NCI-H1417 (cell line): ENCODE results near the gene MED25.
A peak's percentile ranks its signal among the peaks of the same experiment; 100 is the strongest.

ENCODE experiments used
- DNase-seq, 3 experiments: peaks; one replicate each; lab custom pipeline; 2025; lab: John Stamatoyannopoulos, UW

The MED25 gene

DNA sequence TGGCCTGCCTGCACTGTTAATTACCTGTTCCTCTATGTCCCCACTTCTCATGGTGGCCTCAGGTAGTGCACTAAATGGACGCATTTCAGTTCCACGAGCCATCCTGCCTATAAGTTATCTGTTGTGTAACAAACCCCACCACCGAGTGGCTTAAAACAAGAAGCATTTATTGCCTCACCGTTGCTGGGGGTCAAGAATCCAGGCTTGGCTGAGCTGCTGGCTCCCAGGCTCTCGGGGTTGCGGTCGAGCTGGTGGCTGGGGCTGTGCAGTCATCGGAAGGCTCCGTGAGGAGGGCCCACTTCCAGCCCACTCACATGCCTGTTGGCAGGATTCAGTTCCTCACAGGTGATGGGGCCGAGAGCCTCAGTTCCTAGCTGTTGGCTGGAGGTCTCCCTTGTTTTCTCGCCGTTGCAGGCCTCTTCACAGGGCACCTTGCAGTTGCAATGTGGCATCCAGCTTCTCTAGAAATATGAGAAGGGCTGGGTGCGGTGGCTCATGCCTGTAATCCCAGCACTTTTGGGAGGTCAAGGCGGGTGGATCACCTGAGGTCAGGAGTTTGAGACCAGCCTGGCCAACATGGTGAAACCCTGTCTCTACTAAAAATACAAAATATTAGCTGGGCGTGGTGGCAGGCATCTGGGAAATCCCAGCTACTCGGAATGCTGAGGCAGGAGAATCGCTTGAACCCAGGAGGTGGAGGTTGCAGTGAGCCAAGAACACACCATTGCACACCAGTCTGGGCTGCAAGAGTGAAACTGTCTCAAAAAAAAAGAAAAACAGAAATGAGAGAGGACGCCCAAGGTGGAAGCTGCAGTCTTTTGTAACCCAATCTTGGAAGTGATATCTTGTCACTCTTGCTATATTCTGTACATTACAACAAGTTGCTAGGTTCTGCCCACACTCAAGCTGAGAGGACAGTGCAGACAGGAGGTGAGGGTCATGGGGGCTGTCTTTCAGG, 26.3 kb downstream of the MED25 start:
- no peak for DNase-seq

- no peak for DNase-seq
Measured at GRCh38 chr19:49845414-49845813, 27.3 kb downstream of the MED25 start.

GRCh38 chr19:49846408-49846807, 28.3 kb downstream of the MED25 start:
- DNase-seq, result no peak

GRCh38 chr19:49847731-49848696, 29.9 kb downstream of the MED25 start:
- peak in 1 of 3 experiments; percentile 51 for DNase-seq

DNA sequence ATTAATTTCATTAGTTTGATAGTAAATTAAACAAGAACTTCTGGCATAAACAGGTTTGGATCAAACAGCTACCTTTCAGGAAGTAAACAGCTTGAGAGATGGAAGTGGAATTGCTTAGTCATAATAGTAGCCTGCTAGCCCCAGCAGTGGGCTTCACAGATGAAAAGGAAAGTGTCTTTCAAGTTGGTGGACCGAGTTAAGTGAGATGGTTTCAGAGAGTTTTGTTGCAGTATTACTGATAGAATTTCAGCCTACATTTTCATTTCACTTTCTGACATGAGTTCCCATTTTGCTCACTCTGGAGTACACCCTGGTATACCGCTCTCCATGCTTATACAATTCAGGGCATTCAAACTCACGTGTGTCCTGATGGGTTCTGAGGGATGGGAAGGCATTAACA, 30.8 kb downstream of the MED25 start:
- DNase-seq, result no peak

DNA sequence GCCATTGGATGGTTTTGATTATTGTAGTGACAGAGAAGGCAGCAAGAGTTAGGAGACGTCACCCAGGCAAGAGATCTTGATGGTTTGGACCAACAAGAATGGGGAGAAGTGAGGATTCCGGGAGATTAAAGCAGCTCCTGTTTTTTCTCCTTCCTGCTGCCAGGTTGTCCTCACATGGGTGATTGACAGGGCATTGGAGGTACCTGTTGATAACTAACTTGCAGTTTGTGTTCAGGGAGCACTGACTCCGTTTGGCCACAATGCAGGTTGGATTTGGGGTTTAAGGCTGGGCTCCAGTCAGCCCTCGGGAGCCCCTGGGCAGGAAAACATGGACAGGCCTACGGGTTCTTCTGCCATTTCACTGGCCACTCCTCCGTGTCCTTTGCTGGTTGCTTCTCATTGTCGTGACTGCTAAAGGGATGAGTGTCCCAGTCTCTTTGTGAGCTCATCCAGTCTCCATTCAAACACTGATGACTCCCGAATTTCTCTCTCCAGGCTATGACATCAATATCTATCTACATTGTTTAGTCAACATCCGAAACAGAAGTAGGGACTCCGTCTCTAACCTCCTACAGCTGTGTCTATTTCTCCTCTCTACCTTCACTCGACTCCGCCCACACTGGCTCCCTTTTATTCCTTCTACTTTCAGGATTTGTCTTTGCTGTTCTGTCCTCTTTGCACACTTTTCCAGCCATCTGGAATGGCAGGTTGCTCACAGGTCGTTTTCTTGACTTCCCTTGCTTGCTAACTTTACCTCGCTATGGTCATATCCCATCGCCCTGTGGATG, 31.5 kb downstream of the MED25 start:
- no peak for DNase-seq

DNA sequence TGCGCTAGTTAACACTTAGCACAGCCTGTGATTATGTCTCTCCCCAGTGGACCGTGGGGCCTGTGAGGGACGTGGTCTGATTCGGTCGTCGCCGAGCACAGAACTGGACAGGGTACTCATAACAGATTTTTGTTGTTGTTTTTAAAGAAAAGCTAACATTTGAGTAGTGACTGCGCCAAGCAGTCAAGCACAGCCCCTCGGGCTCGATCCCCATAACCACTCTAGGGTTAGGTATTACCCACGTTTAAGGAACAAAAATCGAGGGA, 32.1 kb downstream of the MED25 start:
- no peak for DNase-seq

GRCh38 chr19:49850487-49851342, 32.6 kb downstream of the MED25 start, which contains the start of gene PTOV1:
TSS of gene PTOV1 (plus strand) at chr19:49851159.
- peak; percentile 92 to 97 (median 94) for DNase-seq

GRCh38 chr19:49851456-49852259, 33.6 kb downstream of the MED25 start:
- DNase-seq, result peak; percentile 41 to 50 (median 43)

GRCh38 chr19:49852631-49853126, 34.6 kb downstream of the MED25 start:
- no peak for DNase-seq

DNA sequence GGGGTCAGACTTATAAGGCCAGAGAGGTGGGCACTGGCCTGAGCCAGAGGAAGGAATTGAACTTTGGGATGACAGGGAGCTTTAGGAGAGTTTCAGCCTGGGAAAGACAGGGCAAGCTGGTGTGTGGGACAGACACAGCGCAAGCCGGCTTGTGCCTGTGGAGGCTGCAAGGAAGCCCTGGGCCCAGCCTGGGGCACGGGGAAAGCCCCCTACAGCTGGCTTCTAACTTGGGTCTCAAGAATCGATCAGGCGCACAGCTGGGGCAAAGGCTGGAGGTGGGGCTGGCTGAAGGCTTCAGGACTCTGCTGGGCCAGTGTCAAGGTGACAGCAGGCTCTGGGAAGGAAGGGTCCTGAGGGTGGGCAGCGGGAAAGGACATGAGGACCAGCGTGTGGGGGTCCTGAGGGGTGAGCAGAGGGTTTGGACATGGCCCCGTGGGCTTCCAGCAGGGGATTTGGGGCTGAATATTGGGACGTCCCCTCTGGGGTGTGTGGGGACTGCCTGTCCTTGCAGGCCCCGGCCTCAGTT, 35.8 kb downstream of the MED25 start:
- DNase-seq, result no peak

- no peak for DNase-seq
Measured at GRCh38 chr19:49854378-49855263, 36.5 kb downstream of the MED25 start.

GRCh38 chr19:49855277-49855675, 37.2 kb downstream of the MED25 start:
- DNase-seq, result no peak

DNA sequence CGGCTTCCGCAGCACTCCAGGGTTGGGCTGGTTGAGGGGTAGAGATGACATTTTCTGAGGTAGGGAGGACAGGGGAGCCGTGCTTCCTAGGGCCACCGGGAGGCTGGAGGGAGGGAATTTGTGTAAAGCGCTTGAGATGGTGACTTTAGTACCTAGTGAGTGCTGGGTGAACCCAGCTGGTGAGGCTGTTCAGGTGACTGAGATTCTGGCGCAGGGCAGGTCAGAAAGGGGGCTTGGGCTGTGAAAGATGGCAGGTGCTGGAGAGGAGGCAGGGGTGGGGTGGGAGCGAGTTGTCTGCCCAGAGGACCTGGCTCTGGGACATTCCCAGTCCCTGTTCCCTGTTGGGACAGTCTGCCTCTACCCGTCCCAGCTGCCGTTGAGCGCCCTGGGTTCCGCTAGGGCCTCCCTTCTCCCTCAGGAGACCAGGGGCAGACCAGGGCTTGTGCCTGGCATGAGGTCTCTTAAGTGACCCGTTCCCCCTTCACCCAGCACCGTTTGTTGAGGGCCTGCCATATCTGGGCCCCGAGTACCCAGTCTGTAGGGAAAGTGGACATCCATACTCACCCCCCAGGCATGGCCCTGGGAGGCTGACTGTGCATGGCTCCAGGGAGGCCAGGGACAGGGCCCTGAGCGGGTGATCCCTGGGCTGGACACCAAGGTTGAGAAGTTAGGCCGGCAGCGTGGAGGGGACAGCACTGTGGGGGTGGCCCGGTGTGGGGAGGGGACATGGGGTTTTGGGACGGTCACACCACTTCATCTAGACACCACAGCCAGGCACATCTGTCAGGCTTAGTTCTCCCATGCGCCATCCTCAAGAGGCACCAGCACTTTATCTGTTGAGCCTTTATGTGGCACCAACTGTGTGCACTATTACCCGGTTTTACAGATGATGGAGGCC, 37.8 kb downstream of the MED25 start:
- no peak for DNase-seq

- DNase-seq, result no peak
Measured at GRCh38 chr19:49856574-49857021, 38.5 kb downstream of the MED25 start.

DNA sequence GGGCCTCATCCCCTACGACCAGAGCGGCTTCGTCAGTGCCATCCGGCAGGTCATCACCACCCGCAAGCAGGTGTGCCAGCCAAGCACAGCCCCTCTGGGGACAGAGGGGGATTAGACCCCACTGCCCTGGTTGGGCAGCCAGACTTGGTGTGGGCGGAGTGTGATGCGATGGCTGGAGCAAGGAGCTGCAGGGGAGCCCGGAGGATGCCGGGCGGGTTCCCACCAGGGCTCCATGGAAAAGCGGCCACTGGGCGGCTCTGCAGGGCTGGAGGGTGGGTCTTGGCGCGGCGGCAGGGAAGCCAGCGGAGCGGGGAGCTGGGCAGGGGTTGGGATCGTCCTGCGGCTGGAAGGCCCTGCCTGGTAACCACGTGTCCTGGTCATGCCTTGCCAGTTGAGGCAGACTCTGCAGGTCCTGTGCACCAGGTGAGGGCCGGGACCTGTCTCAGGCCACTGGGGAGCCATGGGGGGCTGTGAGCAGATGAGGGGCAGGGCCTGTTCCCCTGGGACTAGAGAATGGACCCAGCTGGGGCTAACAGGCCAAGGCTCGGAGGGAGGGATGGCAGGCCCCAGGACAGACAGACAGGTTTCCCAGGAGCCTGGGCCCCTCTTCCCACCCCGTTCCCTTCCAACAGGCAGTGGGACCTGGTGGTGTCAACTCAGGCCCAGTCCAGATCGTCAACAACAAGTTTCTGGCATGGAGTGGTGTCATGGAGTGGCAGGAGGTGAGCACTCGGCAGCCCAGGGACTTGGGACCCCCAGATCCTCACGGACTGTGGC, 39.2 kb downstream of the MED25 start:
- no peak for DNase-seq

GRCh38 chr19:49857838-49858087, 39.7 kb downstream of the MED25 start:
- DNase-seq, result no peak
